Right ventricle myocardium superior (tissue), 1 donor: ENCODE data around the gene USH2A. TPM values are rescaled to one million over a fixed set of nuclear protein-coding genes. Genes with fewer than 3 reads are reported as not detected.

Experiments
- ATAC-seq: fragments of 200-7000 bp; cut with Tn5 transposase; one replicate; pipeline ENCODE4 v1.9.1; 2020; ENCODE audit warnings: mild to moderate bottlenecking; ENCODE audit not compliant: poor library complexity
- DNase-seq: peaks from one replicate; pipeline ENCODE4 v3.0.0-alpha.2; 2020
- intact Hi-C: fragments of 100-400 bp; cut with DNase I; formaldehyde crosslinking; loops from one replicate; pipeline ENCODE4 v1.11.2; 2022
- total RNA-seq: library from RNA; stranded (reverse); fragmentation: NEBNext Ultra II Directional; extraction: Animal tissue kit (Norgen Biotek cat#: 25700); gene quantifications from one replicate; pipeline ENCODE4 v1.2.1, GENCODE V29; 2021
- donor health status: DM: no; HTN: yes; CAD: no; lungs with severe emphysema.

Gene USH2A
- total RNA-seq, 1 donor from 2014 or later: 2.7 TPM

DNA sequence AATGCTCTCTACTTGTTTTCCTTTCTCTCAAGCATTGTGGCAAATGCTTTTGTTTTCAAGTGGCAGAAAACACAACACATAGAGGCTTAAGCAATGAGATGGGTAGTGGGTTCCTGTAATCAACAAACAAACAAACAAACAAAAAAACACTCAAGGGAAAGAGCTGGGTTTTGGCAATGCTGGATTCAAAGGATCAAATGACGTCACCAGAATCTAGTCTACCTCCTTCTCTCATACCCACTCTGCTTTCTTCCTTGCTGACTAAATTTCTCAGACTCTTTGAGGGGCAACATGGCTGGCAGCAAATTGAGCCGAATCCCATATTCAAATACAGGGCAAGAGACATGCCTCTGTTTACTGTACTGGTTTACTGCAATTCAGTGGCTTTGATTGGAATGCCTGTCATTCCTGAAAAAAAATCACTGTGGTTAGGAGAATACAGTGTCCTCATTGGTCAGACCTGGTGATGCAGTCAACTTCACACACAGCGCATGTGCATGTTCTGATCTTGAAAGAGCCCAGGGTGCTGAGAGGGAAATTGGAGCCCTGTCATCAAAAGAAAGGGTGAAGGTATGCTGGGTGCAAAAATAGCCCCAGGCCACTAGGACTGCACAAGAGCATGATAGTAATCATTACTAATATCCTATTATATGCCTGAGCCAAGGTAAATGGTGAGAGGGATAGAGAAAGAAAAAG lies 500.0 kb downstream of the USH2A start:
- DNase-seq (no peak), ATAC-seq (no peak)
- intact Hi-C loops: no loop called here

GRCh38 chr1:215911406-215911968 lies 511.8 kb downstream of the USH2A start:
- DNase-seq (no peak), ATAC-seq (no peak)
- intact Hi-C loops: no loop called here

DNA sequence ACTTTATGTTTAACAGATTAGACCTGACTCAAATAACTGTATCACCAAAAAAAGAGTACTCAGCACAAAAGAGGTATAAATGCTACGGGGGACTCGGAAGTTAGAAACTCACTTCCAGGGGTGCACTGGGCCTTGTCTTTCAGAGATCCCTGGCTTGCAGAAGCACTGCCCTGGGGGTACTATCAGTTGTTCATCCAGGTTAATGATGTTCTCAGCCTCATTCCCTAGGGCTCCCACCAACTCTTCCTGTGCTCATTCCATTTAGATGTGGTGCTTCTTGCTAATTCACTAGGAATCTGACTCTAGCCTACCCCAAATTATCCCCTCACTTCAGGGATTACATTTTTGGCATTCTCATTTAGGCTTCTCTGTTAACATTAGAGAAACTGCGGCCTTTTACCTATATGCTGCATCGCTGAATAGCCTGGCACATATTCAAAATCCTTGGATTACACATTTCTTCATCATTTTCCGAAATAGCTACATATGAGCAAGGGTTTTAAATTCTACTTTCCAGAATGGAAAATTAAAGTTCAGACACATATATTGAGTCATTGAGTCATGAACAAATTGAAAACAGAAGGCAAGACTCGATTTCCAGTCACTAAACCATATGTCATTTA lies 517.6 kb downstream of the USH2A start:
- ATAC-seq (no peak), DNase-seq (no peak)
- intact Hi-C loops: no loop called here

- DNase-seq: no peak
- intact Hi-C loops: no loop called here
- no peak for ATAC-seq
Observed at GRCh38 chr1:215900684-215901083, 522.6 kb downstream of the USH2A start.

DNA sequence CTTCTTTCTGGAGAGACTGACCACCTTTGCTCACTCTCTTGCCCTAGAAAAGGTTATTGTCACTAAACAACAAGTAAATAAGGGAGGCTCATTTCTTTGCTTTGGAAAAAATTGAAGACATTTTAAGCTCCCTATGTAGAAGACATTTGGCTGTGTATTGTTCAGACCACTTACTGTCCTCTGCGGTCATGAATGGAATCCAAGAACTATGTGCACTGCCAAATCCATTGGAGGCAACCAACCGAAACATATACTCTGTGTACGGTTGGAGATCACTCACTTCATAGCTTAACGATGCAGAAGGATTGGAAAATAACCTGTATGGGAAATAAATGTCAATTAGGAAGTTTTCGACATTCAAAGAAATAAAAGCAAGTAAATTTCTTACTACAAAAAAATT lies 523.3 kb downstream of the USH2A start:
- intact Hi-C loops: no loop called here
- DNase-seq (no peak), ATAC-seq (no peak)

GRCh38 chr1:215895893-215896292 lies 527.4 kb downstream of the USH2A start:
- no peak for DNase-seq
- ATAC-seq: no peak
- intact Hi-C loops: no loop called here

- DNase-seq (no peak), ATAC-seq (no peak)
- intact Hi-C loops: no loop called here
Observed at GRCh38 chr1:215895276-215895675, 528.0 kb downstream of the USH2A start.

DNA sequence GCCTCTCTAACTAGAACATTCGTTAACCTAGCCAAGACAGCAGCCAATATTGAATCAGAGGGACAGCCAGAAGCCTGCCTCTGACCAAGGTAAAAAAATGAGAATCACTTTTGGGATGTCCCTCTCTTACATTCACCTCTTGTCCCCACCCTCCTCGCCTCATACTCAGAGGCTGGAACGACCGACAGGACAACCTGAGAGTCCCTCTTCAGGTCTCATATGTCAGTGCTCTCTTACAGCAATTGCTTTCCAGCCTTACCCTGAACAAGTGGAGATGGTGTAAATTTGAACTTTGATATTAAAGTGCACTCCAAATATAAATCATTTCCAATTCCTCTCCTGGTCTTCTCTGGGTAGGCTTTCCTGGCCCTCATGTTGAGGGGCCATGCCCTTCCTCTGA lies 528.6 kb downstream of the USH2A start:
- intact Hi-C loops: no loop called here
- ATAC-seq (no peak), DNase-seq (no peak)

- DNase-seq: no peak
- intact Hi-C loops: no loop called here
- ATAC-seq: no peak
Observed at GRCh38 chr1:215891266-215892057, 531.8 kb downstream of the USH2A start.

- DNase-seq (no peak), ATAC-seq (no peak)
- intact Hi-C loops: no loop called here
Observed at GRCh38 chr1:215890438-215890837, 532.8 kb downstream of the USH2A start.

- intact Hi-C loops: no loop called here
- DNase-seq: no peak
- ATAC-seq: no peak
Observed at GRCh38 chr1:215889871-215890270, 533.4 kb downstream of the USH2A start.

DNA sequence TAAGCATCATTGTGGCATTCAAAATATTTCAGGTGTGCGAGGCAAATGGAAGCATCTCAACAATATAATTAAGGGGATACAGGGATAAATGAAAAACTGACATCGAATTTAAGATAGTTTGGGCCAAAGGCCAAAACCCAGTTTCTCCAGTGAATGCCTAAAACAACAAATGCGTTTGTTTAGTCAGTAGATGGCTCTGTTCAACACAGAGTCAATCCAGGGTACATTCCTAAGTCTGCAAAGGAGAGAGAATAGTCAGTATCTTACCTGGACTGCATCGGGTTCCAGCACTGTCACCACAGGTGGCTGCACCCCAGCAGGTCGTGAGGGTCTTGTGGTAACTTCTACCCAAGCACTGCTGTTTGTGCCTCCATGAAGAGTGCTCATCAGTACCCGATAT lies 535.1 kb downstream of the USH2A start:
- no peak for DNase-seq
- intact Hi-C loops: no loop called here
- no peak for ATAC-seq

GRCh38 chr1:215887627-215888026 lies 535.6 kb downstream of the USH2A start:
- no peak for ATAC-seq
- intact Hi-C loops: no loop called here
- no peak for DNase-seq

GRCh38 chr1:215883004-215883403 lies 540.2 kb downstream of the USH2A start:
- ATAC-seq: no peak
- DNase-seq: no peak
- intact Hi-C loops: no loop called here

- intact Hi-C loops: no loop called here
- DNase-seq (no peak), ATAC-seq (no peak)
Observed at GRCh38 chr1:215878843-215879242, 544.4 kb downstream of the USH2A start.

GRCh38 chr1:215878128-215878527 lies 545.1 kb downstream of the USH2A start:
- intact Hi-C loops: no loop called here
- ATAC-seq (no peak), DNase-seq (no peak)

- intact Hi-C loops: no loop called here
- ATAC-seq (no peak), DNase-seq (no peak)
Observed at GRCh38 chr1:215877452-215877951, 545.7 kb downstream of the USH2A start.

DNA sequence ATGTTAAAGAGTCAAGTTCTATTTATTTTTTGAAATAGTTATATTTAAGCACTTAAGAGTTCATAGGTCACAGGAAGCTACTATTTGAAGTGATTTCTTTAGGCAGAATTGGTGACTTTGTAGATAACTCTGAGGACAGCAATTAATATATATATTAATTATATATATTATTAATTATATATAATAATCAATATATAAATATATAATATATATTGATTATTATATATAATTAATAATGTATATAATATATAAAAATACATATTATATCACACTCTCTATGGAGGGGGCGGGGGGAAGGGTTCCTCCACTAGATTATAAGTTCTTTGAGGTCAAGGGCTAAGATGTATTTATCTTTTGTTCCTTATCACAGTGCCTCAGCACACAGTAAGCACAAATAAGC lies 547.5 kb downstream of the USH2A start:
- no peak for DNase-seq
- intact Hi-C loops: no loop called here
- no peak for ATAC-seq

GRCh38 chr1:215875236-215875635 lies 548.0 kb downstream of the USH2A start:
- no peak for DNase-seq
- ATAC-seq: no peak
- intact Hi-C loops: no loop called here

- ATAC-seq (no peak), DNase-seq (no peak)
- intact Hi-C loops: no loop called here
Observed at GRCh38 chr1:215872658-215873057, 550.6 kb downstream of the USH2A start.
